Astrocyte (in vitro differentiated cells and primary cell): ENCODE measurements around the gene NCLN.

Source experiments
- EZH2 ChIP-seq: IDR thresholded peaks from 2 replicates; pipeline ENCODE4 v1.6.1; 2012; ENCODE audit warnings: mild to moderate bottlenecking, low read length, inconsistent platforms; ENCODE audit not compliant: insufficient read depth
- TF ChIP-seq, protein P1 (sequence below): IDR thresholded peaks from 2 replicates; pipeline ENCODE4 v1.5.1; 2011; ENCODE audit warnings: low read depth, mild to moderate bottlenecking, inconsistent platforms, low read length, moderate library complexity; ENCODE audit not compliant: insufficient read depth

DNA sequence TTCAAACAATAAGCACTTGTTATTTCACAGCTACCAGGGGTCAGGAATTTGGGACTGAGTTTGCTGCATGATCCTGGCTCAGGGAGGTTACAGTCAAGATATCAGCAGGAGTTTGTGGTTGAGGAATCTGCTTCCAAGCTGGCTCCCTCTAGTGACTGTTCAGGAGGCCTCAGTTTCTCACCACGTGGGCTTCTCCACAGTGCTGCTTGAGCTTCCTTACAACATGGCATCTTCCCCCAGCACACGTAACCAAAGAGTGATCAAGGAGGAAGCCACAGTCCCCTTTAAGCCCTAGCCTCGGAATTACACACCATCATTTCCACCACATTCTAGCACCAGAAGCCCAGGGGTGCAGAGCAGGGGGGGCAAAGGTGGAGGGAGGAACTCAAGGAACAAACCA lies 67.5 kb downstream of the NCLN start:
- TF ChIP-seq, protein P1, sequence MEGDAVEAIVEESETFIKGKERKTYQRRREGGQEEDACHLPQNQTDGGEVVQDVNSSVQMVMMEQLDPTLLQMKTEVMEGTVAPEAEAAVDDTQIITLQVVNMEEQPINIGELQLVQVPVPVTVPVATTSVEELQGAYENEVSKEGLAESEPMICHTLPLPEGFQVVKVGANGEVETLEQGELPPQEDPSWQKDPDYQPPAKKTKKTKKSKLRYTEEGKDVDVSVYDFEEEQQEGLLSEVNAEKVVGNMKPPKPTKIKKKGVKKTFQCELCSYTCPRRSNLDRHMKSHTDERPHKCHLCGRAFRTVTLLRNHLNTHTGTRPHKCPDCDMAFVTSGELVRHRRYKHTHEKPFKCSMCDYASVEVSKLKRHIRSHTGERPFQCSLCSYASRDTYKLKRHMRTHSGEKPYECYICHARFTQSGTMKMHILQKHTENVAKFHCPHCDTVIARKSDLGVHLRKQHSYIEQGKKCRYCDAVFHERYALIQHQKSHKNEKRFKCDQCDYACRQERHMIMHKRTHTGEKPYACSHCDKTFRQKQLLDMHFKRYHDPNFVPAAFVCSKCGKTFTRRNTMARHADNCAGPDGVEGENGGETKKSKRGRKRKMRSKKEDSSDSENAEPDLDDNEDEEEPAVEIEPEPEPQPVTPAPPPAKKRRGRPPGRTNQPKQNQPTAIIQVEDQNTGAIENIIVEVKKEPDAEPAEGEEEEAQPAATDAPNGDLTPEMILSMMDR: no peak
- no peak for TF ChIP-seq EZH2
